ENCODE measurements around the gene DOCK2.
"Not testable (repeated sequence)": the region's sequence is repeated elsewhere in the genome, so short reads cannot be mapped to it uniquely, and the experiment has no call there.

DOCK2 gene

GRCh38 chr5:169723103-169723831 is 86.2 kb downstream of the DOCK2 start:
- DNase-seq: no peak

GRCh38 chr5:169724303-169725087 is 87.4 kb downstream of the DOCK2 start:
- no peak for DNase-seq

DNA sequence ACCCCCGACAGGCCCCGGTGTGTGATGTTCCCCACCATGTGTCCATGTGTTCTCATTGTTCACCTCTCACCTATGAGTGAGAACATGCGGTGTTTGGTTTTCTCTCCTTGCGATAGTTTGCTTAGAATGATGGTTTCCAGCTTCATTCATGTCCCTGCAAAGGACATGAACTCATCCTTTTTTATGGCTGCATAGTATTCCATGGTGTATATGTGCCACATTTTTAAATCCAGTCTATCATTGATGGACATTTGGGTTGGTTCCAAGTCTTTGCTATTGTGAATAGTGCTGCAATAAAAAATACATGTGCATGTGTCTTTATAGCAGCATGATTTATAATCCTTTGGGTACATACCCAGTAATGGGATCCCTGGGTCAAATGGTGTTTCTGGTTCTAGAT is 88.6 kb downstream of the DOCK2 start:
- not testable (repeated sequence) for DNase-seq

- no peak for DNase-seq
These were observed 91.3 kb downstream of the DOCK2 start for GRCh38 chr5:169728418-169728817.

- DNase-seq: no peak
These were observed 94.1 kb downstream of the DOCK2 start for GRCh38 chr5:169731221-169731620.

GRCh38 chr5:169732841-169733240 is 95.8 kb downstream of the DOCK2 start:
- no peak for DNase-seq

GRCh38 chr5:169735913-169736312 is 98.8 kb downstream of the DOCK2 start:
- DNase-seq: no peak

- DNase-seq: no peak
These were observed 99.6 kb downstream of the DOCK2 start for GRCh38 chr5:169736653-169737052.

GRCh38 chr5:169740435-169740834 is 103.4 kb downstream of the DOCK2 start:
- no peak for DNase-seq

- no peak for DNase-seq
These were observed 105.8 kb downstream of the DOCK2 start for GRCh38 chr5:169742771-169743296.

DNA sequence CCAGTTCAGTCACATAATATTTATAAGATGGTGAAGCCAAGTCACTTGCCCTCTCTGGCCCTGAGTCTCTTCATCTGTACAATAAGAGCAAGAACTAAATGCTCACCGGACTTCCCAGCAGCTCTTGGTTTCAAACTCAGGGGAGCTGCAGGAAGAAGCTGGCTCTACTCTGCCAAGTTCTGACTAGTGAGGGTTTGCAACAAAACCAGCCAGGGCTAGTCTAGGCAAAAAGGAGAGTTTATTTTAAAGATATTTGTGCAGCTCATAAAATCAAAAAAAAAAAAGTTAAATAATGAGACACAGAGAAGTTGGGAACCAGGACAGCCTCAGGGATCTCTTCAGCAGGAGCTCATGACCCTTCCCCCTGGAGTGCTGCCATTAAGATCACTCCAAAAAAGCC is 107.3 kb downstream of the DOCK2 start:
- no peak for DNase-seq

DNA sequence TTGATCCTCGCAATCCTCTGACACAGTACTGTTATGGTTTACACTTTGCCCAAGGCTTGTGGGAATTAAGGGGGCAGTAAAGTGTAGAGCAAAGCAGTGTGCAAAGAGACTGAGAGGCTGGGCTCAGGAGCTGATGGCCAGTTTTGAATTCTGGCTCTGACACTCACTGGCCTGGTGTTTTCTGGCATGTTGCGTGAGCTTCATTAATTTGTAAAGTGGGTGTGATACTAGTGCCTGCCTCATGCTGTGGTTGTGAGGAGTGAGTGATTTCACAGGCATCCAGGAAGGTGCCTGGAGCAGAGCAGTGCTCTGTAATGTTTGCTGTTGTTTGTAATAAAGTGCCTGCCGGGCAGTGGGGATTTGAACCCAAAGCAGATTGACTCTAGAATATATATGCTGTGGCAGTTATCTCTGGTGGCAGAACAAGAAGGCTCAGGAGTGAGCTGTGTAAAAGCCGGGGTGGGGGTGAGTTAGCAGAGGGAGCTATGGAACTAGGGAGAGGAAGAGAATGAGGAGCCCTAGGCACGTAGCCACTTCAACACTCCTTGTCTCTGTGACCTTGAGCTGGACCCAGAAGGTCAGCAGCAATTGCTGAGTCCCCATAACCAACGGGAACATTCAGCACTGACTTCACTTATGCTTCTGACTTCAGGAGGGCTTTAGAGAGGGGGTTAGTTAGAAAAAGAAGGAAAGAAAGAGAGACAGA is 108.5 kb downstream of the DOCK2 start:
- DNase-seq: no peak

DNA sequence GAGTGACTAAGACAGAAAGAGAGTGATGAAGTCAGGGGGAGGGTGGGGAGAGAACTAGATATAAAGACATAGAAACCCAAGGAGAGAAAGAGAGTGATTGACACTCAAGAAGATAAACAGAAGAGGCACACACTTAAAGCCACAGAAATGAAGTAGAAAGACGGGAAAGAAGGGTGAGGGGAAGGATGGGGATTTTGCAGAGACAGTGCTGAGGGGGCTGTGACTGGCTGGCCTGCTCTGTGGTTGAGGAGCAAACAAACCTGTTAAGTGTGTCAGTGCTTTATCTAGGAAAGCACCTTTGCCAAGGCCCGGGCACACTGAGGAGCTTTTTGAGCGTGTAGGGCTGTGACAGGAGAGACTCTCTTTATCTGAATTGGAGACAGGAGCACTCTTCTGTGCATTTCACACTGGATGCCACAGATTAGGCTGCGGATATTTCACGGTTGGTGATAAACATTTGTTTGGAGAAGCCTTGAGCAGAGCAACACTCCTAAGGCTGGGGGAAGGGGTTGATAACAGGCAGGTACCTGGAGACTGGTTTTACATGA is 109.1 kb downstream of the DOCK2 start:
- no peak for DNase-seq

DNA sequence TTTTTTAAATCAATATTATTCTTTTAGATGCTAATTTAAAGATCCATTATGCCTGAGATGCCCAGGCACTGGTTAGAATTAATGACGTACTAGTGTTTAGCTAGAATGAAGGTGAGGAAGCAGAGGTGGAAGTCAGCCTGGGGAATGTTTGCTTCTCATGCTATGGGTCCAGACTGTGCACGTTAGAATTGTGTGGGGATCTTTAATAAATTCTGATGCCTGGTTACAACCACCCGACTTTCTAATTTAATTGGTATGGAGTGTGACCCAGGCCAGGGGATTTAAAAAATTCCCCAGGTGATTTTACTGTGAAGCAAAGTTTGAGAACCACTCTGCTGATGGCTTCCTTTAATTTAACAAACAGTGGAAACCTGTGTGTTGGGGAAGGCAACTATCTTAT is 111.1 kb downstream of the DOCK2 start:
- no peak for DNase-seq

DNA sequence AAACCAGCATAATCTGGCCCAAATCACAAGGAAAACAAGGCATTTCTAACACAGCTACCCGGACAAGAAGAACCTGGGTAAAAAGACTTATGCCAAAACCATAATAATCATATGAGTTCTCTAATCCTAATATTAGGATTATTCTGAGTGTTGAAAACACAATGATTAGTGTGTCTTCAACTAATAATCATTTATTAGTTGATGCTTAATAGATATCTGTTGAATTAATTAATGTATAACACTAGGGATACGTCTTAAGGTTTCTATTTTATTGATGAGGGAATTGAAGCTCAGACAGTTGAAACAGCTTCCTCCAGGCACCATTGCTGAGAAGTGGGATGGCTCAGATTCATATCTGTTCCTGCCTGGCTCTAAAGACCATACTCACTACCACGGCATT is 112.2 kb downstream of the DOCK2 start:
- no peak for DNase-seq

DNA sequence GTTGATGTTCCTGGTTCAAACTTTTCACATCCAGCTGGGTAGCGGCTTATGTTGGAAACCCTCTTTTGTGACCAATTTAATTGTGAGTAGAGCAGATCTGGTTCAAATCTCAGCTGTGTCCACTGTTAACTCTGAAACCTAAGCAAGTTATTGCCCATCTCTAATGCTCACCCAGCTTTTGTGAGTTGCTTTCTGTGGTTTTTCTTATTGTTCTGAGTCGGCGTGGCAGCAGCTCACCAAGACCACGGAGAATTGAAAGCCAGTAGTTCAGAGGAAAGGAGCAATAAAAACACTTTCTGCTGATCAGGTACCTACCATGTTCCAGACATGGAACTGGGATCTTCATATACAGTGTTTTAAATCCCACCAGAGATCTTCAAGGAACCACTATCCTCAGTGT is 114.4 kb downstream of the DOCK2 start:
- no peak for DNase-seq

DNA sequence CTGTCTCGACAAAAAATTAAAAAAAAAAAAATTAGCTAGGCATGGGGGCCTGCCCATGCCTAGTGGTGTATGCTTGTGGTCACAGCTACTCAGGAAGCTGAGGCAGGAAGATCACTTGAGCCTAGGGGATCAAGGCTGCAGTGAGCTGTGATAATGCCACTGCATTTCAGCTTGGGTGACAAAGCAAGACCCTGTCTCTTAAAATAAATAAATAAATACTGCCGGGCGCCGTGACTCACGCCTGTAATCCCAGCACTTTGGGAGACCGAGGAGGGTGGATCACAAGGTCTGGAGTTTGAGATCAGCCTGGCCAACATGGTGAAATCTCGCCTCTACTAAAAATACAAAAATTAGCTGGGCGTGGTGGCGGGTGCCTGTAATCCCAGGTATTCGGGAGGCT is 115.5 kb downstream of the DOCK2 start:
- DNase-seq: not testable (repeated sequence)

DNA sequence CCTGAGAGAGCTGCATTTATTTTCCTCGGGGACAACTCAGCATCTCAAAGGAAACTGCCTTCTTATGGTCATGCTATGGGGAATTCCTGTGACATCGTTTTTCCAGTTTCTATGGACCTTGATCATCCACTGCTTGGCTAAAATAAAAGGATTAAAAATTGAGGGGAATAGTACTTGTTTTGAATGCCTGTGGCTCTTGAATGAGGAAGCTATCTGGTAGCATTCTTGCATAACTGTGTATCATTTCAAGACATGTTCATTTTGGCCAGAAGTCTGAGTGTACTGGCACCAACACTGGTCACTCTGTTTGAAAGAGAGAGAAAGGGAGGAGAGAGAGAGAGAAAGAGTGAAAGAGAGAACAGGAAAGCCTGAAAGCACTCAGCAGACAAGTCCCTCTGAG is 116.7 kb downstream of the DOCK2 start:
- no peak for DNase-seq

DNA sequence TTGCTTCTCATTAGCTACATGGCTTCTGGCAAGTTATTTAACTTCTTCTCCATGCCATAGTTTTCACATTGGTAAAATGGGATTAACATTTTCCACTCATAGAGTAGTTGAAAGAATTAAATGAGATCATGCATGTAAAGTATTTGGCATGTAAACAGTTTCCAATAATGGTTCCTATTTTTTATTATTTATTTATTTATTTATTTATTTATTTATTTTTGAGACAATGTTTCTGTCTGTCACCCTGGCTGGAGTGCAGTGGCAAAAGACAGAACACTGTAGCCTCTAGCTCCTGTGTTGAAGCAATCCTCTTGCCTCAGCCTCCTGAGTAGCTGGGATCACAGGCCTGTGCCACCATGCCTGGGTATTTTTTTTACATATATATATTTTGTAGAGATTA is 117.7 kb downstream of the DOCK2 start:
- DNase-seq: no peak

DNA sequence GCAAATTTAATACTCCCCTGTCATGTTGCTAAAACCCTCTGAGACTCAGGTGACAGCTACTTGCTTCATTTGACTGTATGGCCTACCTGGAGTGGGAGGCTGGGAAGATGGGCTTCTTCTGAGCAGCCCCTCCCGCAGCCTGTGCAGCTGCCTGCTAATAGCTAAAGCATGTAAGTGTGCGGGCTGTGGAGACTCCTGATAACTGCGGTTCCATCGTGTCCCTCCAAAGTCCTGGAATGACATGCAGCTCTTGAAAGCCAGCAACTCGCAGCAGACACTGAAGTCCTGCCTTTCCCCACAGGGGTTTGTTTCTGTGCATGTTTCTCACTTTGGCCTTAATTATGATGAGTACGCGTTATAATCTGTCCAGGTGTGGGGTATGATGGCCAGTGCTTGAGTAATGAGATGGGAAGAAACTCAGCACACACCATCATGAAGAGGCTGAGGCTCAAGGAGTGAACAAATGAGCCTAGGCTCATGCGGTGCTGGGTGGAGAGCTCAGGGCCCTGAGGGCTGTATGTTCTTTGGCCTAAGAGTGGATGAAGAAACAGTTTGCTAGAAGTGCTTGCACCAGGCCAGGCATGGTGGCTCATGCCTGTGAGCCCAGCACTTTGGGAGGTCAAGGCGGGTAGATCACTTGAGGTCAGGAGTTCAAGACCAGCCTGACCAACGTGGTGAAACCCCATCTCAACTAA is 119.1 kb downstream of the DOCK2 start:
- DNase-seq: no peak

GRCh38 chr5:169757016-169757415 is 119.9 kb downstream of the DOCK2 start:
- no peak for DNase-seq

GRCh38 chr5:169758886-169759285 is 121.8 kb downstream of the DOCK2 start:
- DNase-seq: no peak

DNA sequence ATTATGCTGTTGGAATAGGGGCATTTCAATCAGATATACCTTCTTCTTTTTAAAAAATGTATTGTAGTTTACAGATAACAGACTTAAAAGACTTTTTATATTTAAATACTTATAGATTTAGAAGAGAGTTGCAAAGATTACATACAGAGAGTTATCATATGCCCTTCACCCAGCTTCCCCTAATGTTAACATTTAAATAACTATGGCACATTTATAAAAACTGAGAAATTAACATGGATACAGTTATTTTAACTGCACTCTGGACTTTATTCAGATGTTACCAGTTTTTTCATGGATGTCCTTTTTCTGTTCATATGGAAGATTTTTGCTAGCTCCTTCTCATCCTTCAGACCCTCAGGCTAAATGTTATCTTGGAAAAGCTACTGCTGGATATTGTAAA is 123.2 kb downstream of the DOCK2 start:
- DNase-seq: no peak

All from activated T-cell treated with anti-CD3 and anti-CD28 coated beads for 4 hours (primary cell).